ENCODE data around the gene SPATA24. TPM values are rescaled to one million over a fixed set of nuclear protein-coding genes. Genes with fewer than 3 reads are reported as not detected.
"Not testable (repeated sequence)": the region's sequence is repeated elsewhere in the genome, so short reads cannot be mapped to it uniquely, and the experiment has no call there.

SPATA24 gene
- total RNA-seq, 1 donor from 2014 or later: 6.2 TPM

GRCh38 chr5:139358064-139358463, 45.8 kb downstream of the SPATA24 start:
- peaks cover 4% of the 10 kb centered on the region for H3K4me1 Mint-ChIP-seq (ENCODE audit: low read depth, unreplicated experiment)
- H3K9me3 Mint-ChIP-seq (ENCODE audit: unreplicated experiment): no peaks in the 10 kb centered on the region
- no peak overlapping the region for H3K27ac Mint-ChIP-seq (ENCODE audit: unreplicated experiment)

GRCh38 chr5:139355900-139356299, 48.0 kb downstream of the SPATA24 start:
- H3K9me3 Mint-ChIP-seq (ENCODE audit: unreplicated experiment); H3K4me3 Mint-ChIP-seq (ENCODE audit: unreplicated experiment); DNase-seq; H3K27ac Mint-ChIP-seq (ENCODE audit: unreplicated experiment); H3K4me1 Mint-ChIP-seq (ENCODE audit: low read depth, unreplicated experiment); H3K27me3 Mint-ChIP-seq (ENCODE audit: unreplicated experiment); H3K36me3 Mint-ChIP-seq (ENCODE audit: unreplicated experiment): not testable (repeated sequence)

More at GRCh38 chr5:139358064-139358463, 45.8 kb downstream of the SPATA24 start:
- TF ChIP-seq CTCF (IDR thresholded peaks at IDR 0.05; ENCODE audit: partially characterized antibody, unreplicated experiment): no peak
- no peak for DNase-seq
- peaks cover 6% of the 10 kb centered on the region for H3K36me3 Mint-ChIP-seq (ENCODE audit: unreplicated experiment)
- no peak overlapping the region for H3K4me3 Mint-ChIP-seq (ENCODE audit: unreplicated experiment)
- no peaks in the 10 kb centered on the region for H3K27me3 Mint-ChIP-seq (ENCODE audit: unreplicated experiment)

DNA sequence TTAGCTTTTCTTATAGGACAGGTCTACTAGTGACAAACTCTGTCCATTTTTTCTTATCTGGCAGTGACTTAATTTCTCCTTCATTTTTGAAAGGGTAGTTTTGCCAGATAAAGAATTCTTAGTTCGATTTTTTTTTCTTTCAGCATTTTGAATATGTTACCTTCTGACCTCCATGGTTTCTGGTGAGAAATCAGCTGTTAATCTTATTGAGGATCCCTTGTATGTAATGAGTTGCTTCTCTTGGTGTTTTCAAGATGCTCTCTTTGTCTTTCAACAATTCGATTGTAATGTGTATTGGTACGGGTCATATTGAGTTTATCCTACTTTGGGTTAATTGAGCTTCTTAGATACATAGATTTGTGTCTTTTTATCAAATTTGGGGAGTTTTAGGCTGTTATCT, 49.7 kb downstream of the SPATA24 start:
- peaks cover 6% of the 10 kb centered on the region for H3K36me3 Mint-ChIP-seq (ENCODE audit: unreplicated experiment)
- H3K27me3 Mint-ChIP-seq (ENCODE audit: unreplicated experiment): no peaks in the 10 kb centered on the region
- DNase-seq: no peak
- peaks cover 8% of the 10 kb centered on the region for H3K4me1 Mint-ChIP-seq (ENCODE audit: low read depth, unreplicated experiment)
- no peaks in the 10 kb centered on the region for H3K9me3 Mint-ChIP-seq (ENCODE audit: unreplicated experiment)
- H3K4me3 Mint-ChIP-seq (ENCODE audit: unreplicated experiment): no peak overlapping the region
- no peak overlapping the region for H3K27ac Mint-ChIP-seq (ENCODE audit: unreplicated experiment)
- TF ChIP-seq CTCF (IDR thresholded peaks at IDR 0.05; ENCODE audit: partially characterized antibody, unreplicated experiment): no peak

- not testable (repeated sequence) for DNase-seq; H3K27ac Mint-ChIP-seq (ENCODE audit: unreplicated experiment); H3K9me3 Mint-ChIP-seq (ENCODE audit: unreplicated experiment); H3K27me3 Mint-ChIP-seq (ENCODE audit: unreplicated experiment); H3K4me3 Mint-ChIP-seq (ENCODE audit: unreplicated experiment); H3K36me3 Mint-ChIP-seq (ENCODE audit: unreplicated experiment)
- H3K4me1 Mint-ChIP-seq (ENCODE audit: low read depth, unreplicated experiment): peaks cover 17% of the 10 kb centered on the region
Measured at GRCh38 chr5:139347863-139348262, 56.0 kb downstream of the SPATA24 start.

Other genes with a start within 250 kb of the SPATA24 start
- 15.9 TPM for gene SIL1, start 205.7 kb downstream of the SPATA24 start, total RNA-seq (ENCODE audit: unreplicated experiment)
- gene MATR3, start 110.3 kb downstream of the SPATA24 start, total RNA-seq (ENCODE audit: unreplicated experiment): 372 TPM
- gene PAIP2, start 62.2 kb downstream of the SPATA24 start, total RNA-seq (ENCODE audit: unreplicated experiment): 128 TPM
- not detected for gene SLC23A1, start 20.8 kb downstream of the SPATA24 start, total RNA-seq (ENCODE audit: unreplicated experiment)
- gene MZB1, start 14.2 kb downstream of the SPATA24 start, total RNA-seq (ENCODE audit: unreplicated experiment): not detected
- 1.3 TPM for gene PROB1, start 9.0 kb downstream of the SPATA24 start, total RNA-seq (ENCODE audit: unreplicated experiment)
- gene DNAJC18, start 35.4 kb upstream of the SPATA24 start, total RNA-seq (ENCODE audit: unreplicated experiment): 55.9 TPM
- gene ECSCR, start 58.7 kb upstream of the SPATA24 start, total RNA-seq (ENCODE audit: unreplicated experiment): not detected
- gene SMIM33, start 66.9 kb upstream of the SPATA24 start, total RNA-seq (ENCODE audit: unreplicated experiment): not detected
- gene STING1, start 78.7 kb upstream of the SPATA24 start, total RNA-seq (ENCODE audit: unreplicated experiment): not detected
- 188 TPM for gene UBE2D2, start 157.2 kb upstream of the SPATA24 start, total RNA-seq (ENCODE audit: unreplicated experiment)
- gene CXXC5, start 244.3 kb upstream of the SPATA24 start, total RNA-seq (ENCODE audit: unreplicated experiment): 130 TPM